Measurements from ENCODE around the gene SPN.
"Not testable (repeated sequence)": the region's sequence is repeated elsewhere in the genome, so short reads cannot be mapped to it uniquely, and the experiment has no call there.

Gene SPN

GRCh38 chr16:29700253-29700987 lies 37.4 kb downstream of the SPN start:
- peak overlapping the region in 1 of 2 donors; percentile 20 for H3K4me3 ChIP-seq (ENCODE audit: low read length in 2 of 2)

GRCh38 chr16:29701214-29701555 lies 38.1 kb downstream of the SPN start:
- Histone ChIP-seq H3K36me3 (ENCODE audit: control insufficient read depth in 2 of 2, insufficient read depth in 2 of 2, low read length in 2 of 2) (peaks cover 0 to 7% of the 10 kb centered on the region in 2 donors), H3K27ac (ENCODE audit: low read depth in 2 of 2, low read length in 2 of 2) (peak overlapping the region in 1 of 2 donors; percentile 71), H3K27me3 (ENCODE audit: control insufficient read depth in 2 of 2, insufficient read depth in 2 of 2, low read length in 2 of 2) (no peaks in the 10 kb centered on the region), H3K9ac (ENCODE audit: low read depth in 1 of 2, low read length in 2 of 2) (no peak overlapping the region), H3K4me1 (ENCODE audit: control insufficient read depth in 2 of 2, insufficient read depth in 2 of 2, low read length in 2 of 2) (peaks cover 2 to 7% of the 10 kb centered on the region in 2 donors), H3K4me3 (ENCODE audit: low read length in 2 of 2) (no peak overlapping the region), H3K9me3 (ENCODE audit: control insufficient read depth in 2 of 2, low read length in 2 of 2) (no peaks in the 10 kb centered on the region)

More at GRCh38 chr16:29700253-29700987, 37.4 kb downstream of the SPN start:
- no peaks in the 10 kb centered on the region for H3K9me3 ChIP-seq (ENCODE audit: control insufficient read depth in 2 of 2, low read length in 2 of 2)
- H3K4me1 ChIP-seq (ENCODE audit: control insufficient read depth in 2 of 2, insufficient read depth in 2 of 2, low read length in 2 of 2), result peaks cover 2 to 7% of the 10 kb centered on the region in 2 donors
- peaks cover 0 to 7% of the 10 kb centered on the region in 2 donors for H3K36me3 ChIP-seq (ENCODE audit: control insufficient read depth in 2 of 2, insufficient read depth in 2 of 2, low read length in 2 of 2)
- no peaks in the 10 kb centered on the region for H3K27me3 ChIP-seq (ENCODE audit: control insufficient read depth in 2 of 2, insufficient read depth in 2 of 2, low read length in 2 of 2)
- no peak overlapping the region for H3K27ac ChIP-seq (ENCODE audit: low read depth in 2 of 2, low read length in 2 of 2)
- H3K9ac ChIP-seq (ENCODE audit: low read depth in 1 of 2, low read length in 2 of 2), result no peak overlapping the region

- Histone ChIP-seq H3K27ac (ENCODE audit: low read depth in 2 of 2, low read length in 2 of 2) (peak overlapping the region in 1 of 2 donors; percentile 43), H3K9ac (ENCODE audit: low read depth in 1 of 2, low read length in 2 of 2) (no peak overlapping the region), H3K4me1 (ENCODE audit: control insufficient read depth in 2 of 2, insufficient read depth in 2 of 2, low read length in 2 of 2) (peaks cover 2 to 7% of the 10 kb centered on the region in 2 donors)
Observed at GRCh38 chr16:29702269-29702668, 39.2 kb downstream of the SPN start.

GRCh38 chr16:29705030-29705429 lies 42.0 kb downstream of the SPN start:
- no peak overlapping the region for H3K27ac ChIP-seq (ENCODE audit: low read depth in 2 of 2, low read length in 2 of 2)
- no peaks in the 10 kb centered on the region for H3K27me3 ChIP-seq (ENCODE audit: control insufficient read depth in 2 of 2, insufficient read depth in 2 of 2, low read length in 2 of 2)
- H3K9me3 ChIP-seq (ENCODE audit: control insufficient read depth in 2 of 2, low read length in 2 of 2), result no peaks in the 10 kb centered on the region
- peaks cover 2% of the 10 kb centered on the region in 2 donors for H3K4me1 ChIP-seq (ENCODE audit: control insufficient read depth in 2 of 2, insufficient read depth in 2 of 2, low read length in 2 of 2)
- no peaks in the 10 kb centered on the region for H3K36me3 ChIP-seq (ENCODE audit: control insufficient read depth in 2 of 2, insufficient read depth in 2 of 2, low read length in 2 of 2)
- H3K4me3 ChIP-seq (ENCODE audit: low read length in 2 of 2), result no peak overlapping the region
- no peak overlapping the region for H3K9ac ChIP-seq (ENCODE audit: low read depth in 1 of 2, low read length in 2 of 2)

More at GRCh38 chr16:29702269-29702668, 39.2 kb downstream of the SPN start:
- H3K4me3 ChIP-seq (ENCODE audit: low read length in 2 of 2), result no peak overlapping the region
- H3K36me3 ChIP-seq (ENCODE audit: control insufficient read depth in 2 of 2, insufficient read depth in 2 of 2, low read length in 2 of 2), result peaks cover 0 to 3% of the 10 kb centered on the region in 2 donors
- no peaks in the 10 kb centered on the region for H3K9me3 ChIP-seq (ENCODE audit: control insufficient read depth in 2 of 2, low read length in 2 of 2)
- H3K27me3 ChIP-seq (ENCODE audit: control insufficient read depth in 2 of 2, insufficient read depth in 2 of 2, low read length in 2 of 2), result no peaks in the 10 kb centered on the region

- not testable (repeated sequence) for H3K4me3 ChIP-seq (ENCODE audit: low read length in 2 of 2); H3K4me1 ChIP-seq (ENCODE audit: control insufficient read depth in 2 of 2, insufficient read depth in 2 of 2, low read length in 2 of 2); H3K27ac ChIP-seq (ENCODE audit: low read depth in 2 of 2, low read length in 2 of 2); H3K9me3 ChIP-seq (ENCODE audit: control insufficient read depth in 2 of 2, low read length in 2 of 2); H3K27me3 ChIP-seq (ENCODE audit: control insufficient read depth in 2 of 2, insufficient read depth in 2 of 2, low read length in 2 of 2); H3K9ac ChIP-seq (ENCODE audit: low read depth in 1 of 2, low read length in 2 of 2); H3K36me3 ChIP-seq (ENCODE audit: control insufficient read depth in 2 of 2, insufficient read depth in 2 of 2, low read length in 2 of 2)
Observed at GRCh38 chr16:29707160-29707559, 44.1 kb downstream of the SPN start.

GRCh38 chr16:29708917-29709600 lies 46.0 kb downstream of the SPN start:
- Histone ChIP-seq H3K4me1 (ENCODE audit: control insufficient read depth in 2 of 2, insufficient read depth in 2 of 2, low read length in 2 of 2) (no peaks in the 10 kb centered on the region), H3K9me3 (ENCODE audit: control insufficient read depth in 2 of 2, low read length in 2 of 2) (no peaks in the 10 kb centered on the region), H3K36me3 (ENCODE audit: control insufficient read depth in 2 of 2, insufficient read depth in 2 of 2, low read length in 2 of 2) (no peaks in the 10 kb centered on the region), H3K4me3 (ENCODE audit: low read length in 2 of 2) (no peak overlapping the region), H3K9ac (ENCODE audit: low read depth in 1 of 2, low read length in 2 of 2) (no peak overlapping the region), H3K27me3 (ENCODE audit: control insufficient read depth in 2 of 2, insufficient read depth in 2 of 2, low read length in 2 of 2) (no peaks in the 10 kb centered on the region), H3K27ac (ENCODE audit: low read depth in 2 of 2, low read length in 2 of 2) (no peak overlapping the region)

- not testable (repeated sequence) for H3K9me3 ChIP-seq (ENCODE audit: control insufficient read depth in 2 of 2, low read length in 2 of 2); H3K27ac ChIP-seq (ENCODE audit: low read depth in 2 of 2, low read length in 2 of 2); H3K27me3 ChIP-seq (ENCODE audit: control insufficient read depth in 2 of 2, insufficient read depth in 2 of 2, low read length in 2 of 2); H3K9ac ChIP-seq (ENCODE audit: low read depth in 1 of 2, low read length in 2 of 2); H3K36me3 ChIP-seq (ENCODE audit: control insufficient read depth in 2 of 2, insufficient read depth in 2 of 2, low read length in 2 of 2); H3K4me3 ChIP-seq (ENCODE audit: low read length in 2 of 2); H3K4me1 ChIP-seq (ENCODE audit: control insufficient read depth in 2 of 2, insufficient read depth in 2 of 2, low read length in 2 of 2)
Observed at GRCh38 chr16:29709657-29710056, 46.6 kb downstream of the SPN start.

GRCh38 chr16:29710227-29711219 lies 47.5 kb downstream of the SPN start:
- H3K36me3 ChIP-seq (ENCODE audit: control insufficient read depth in 2 of 2, insufficient read depth in 2 of 2, low read length in 2 of 2), result no peaks in the 10 kb centered on the region
- H3K4me1 ChIP-seq (ENCODE audit: control insufficient read depth in 2 of 2, insufficient read depth in 2 of 2, low read length in 2 of 2), result no peaks in the 10 kb centered on the region
- H3K9ac ChIP-seq (ENCODE audit: low read depth in 1 of 2, low read length in 2 of 2), result no peak overlapping the region
- no peak overlapping the region for H3K27ac ChIP-seq (ENCODE audit: low read depth in 2 of 2, low read length in 2 of 2)
- H3K27me3 ChIP-seq (ENCODE audit: control insufficient read depth in 2 of 2, insufficient read depth in 2 of 2, low read length in 2 of 2), result no peaks in the 10 kb centered on the region
- H3K4me3 ChIP-seq (ENCODE audit: low read length in 2 of 2), result no peak overlapping the region
- no peaks in the 10 kb centered on the region for H3K9me3 ChIP-seq (ENCODE audit: control insufficient read depth in 2 of 2, low read length in 2 of 2)

- Histone ChIP-seq H3K27ac (ENCODE audit: low read depth in 2 of 2, low read length in 2 of 2) (no peak overlapping the region), H3K36me3 (ENCODE audit: control insufficient read depth in 2 of 2, insufficient read depth in 2 of 2, low read length in 2 of 2) (no peaks in the 10 kb centered on the region), H3K9me3 (ENCODE audit: control insufficient read depth in 2 of 2, low read length in 2 of 2) (no peaks in the 10 kb centered on the region), H3K4me3 (ENCODE audit: low read length in 2 of 2) (no peak overlapping the region), H3K9ac (ENCODE audit: low read depth in 1 of 2, low read length in 2 of 2) (no peak overlapping the region), H3K27me3 (ENCODE audit: control insufficient read depth in 2 of 2, insufficient read depth in 2 of 2, low read length in 2 of 2) (no peaks in the 10 kb centered on the region), H3K4me1 (ENCODE audit: control insufficient read depth in 2 of 2, insufficient read depth in 2 of 2, low read length in 2 of 2) (no peaks in the 10 kb centered on the region)
Observed at GRCh38 chr16:29712809-29713208, 49.8 kb downstream of the SPN start.

- H3K4me1 ChIP-seq (ENCODE audit: control insufficient read depth in 2 of 2, insufficient read depth in 2 of 2, low read length in 2 of 2), result no peaks in the 10 kb centered on the region
- no peaks in the 10 kb centered on the region for H3K27me3 ChIP-seq (ENCODE audit: control insufficient read depth in 2 of 2, insufficient read depth in 2 of 2, low read length in 2 of 2)
- H3K27ac ChIP-seq (ENCODE audit: low read depth in 2 of 2, low read length in 2 of 2), result no peak overlapping the region
- no peak overlapping the region for H3K4me3 ChIP-seq (ENCODE audit: low read length in 2 of 2)
- no peak overlapping the region for H3K9ac ChIP-seq (ENCODE audit: low read depth in 1 of 2, low read length in 2 of 2)
- no peaks in the 10 kb centered on the region for H3K9me3 ChIP-seq (ENCODE audit: control insufficient read depth in 2 of 2, low read length in 2 of 2)
- no peaks in the 10 kb centered on the region for H3K36me3 ChIP-seq (ENCODE audit: control insufficient read depth in 2 of 2, insufficient read depth in 2 of 2, low read length in 2 of 2)
Observed at GRCh38 chr16:29714396-29714795, 51.3 kb downstream of the SPN start.
